H1 (cell line): ENCODE data around the gene KLHDC1. TPM values are rescaled to one million over a fixed set of nuclear protein-coding genes. Genes with fewer than 3 reads are reported as not detected.
A peak's percentile ranks its signal among the peaks of the same experiment; 100 is the strongest.

ENCODE experiments used
- CTCF ChIA-PET: fragments of 300-600 bp; sonication (Branson Sonifier 250); formaldehyde crosslinking; loops from one replicate; lab custom pipeline; 2021; ENCODE audit not compliant: partially characterized antibody; lab: Charles Lee
- POLR2A ChIA-PET: fragments of 300-600 bp; sonication (Branson Sonifier 250); formaldehyde crosslinking; loops from one replicate; lab custom pipeline; 2021; ENCODE audit warnings: inconsistent platforms; ENCODE audit not compliant: partially characterized antibody; lab: Charles Lee
- DNase-seq, 2 experiments: peaks; one replicate each; pipeline versions ENCODE4 v3.0.0 to v3.0.0-alpha.2; 2010 to 2022; ENCODE audit warnings: low spot score in 2 of 2, low read depth in 1 of 2, mixed read lengths in 1 of 2
- FAIRE-seq: peaks from 2 replicates; lab custom pipeline; 2011; peaks lifted over from hg19 to GRCh38; lab: Jason Lieb, UNC
- H2AFZ ChIP-seq: 2 replicates; pipeline ENCODE4 v1.8.1; 2012; ENCODE audit warnings: low read length, inconsistent platforms
- H2AK5ac ChIP-seq: 2 replicates; pipeline ENCODE4 v1.6.1; 2013; ENCODE audit warnings: low read depth, low read length
- H2BK120ac ChIP-seq: replicated peaks from 2 replicates; pipeline ENCODE3; 2013; ENCODE audit warnings: low read depth, low read length, inconsistent platforms
- H2BK12ac ChIP-seq: 2 replicates; pipeline ENCODE4 v1.6.1; 2013; ENCODE audit warnings: low read depth, low read length
- H2BK15ac ChIP-seq: 2 replicates; pipeline ENCODE4 v1.6.1; 2013; ENCODE audit warnings: low read length
- H2BK20ac ChIP-seq: 2 replicates; pipeline ENCODE4 v1.6.1; 2013; ENCODE audit warnings: low read length
- H2BK5ac ChIP-seq: 2 replicates; pipeline ENCODE4 v1.6.1; 2013; ENCODE audit warnings: low read depth, low read length
- H3K14ac ChIP-seq: 2 replicates; pipeline ENCODE4 v1.6.1; 2013; ENCODE audit warnings: inconsistent platforms; ENCODE audit not compliant: insufficient read length
- H3K18ac ChIP-seq: 2 replicates; pipeline ENCODE4 v1.6.1; 2013; ENCODE audit warnings: low read length; ENCODE audit errors: extremely low read depth
- H3K23ac ChIP-seq: 2 replicates; pipeline ENCODE4 v1.6.1; 2013; ENCODE audit warnings: inconsistent platforms; ENCODE audit not compliant: insufficient read length
- H3K23me2 ChIP-seq: 2 replicates; pipeline ENCODE4 v1.6.1; 2013; ENCODE audit warnings: low read depth, low read length
- H3K27ac ChIP-seq: 2 replicates; pipeline ENCODE4 v1.6.1; 2011; ENCODE audit warnings: low read depth, low read length, inconsistent platforms
- H3K27me3 ChIP-seq, 4 experiments: replicated peaks in 1 of 4; 1 replicate in 1 of 4; 2 replicates in 3 of 4; pipeline versions ENCODE4 v1.6.1 to v1.8.1; 2011 to 2013; ENCODE audit warnings: low read length in 3 of 4, mild to moderate bottlenecking in 3 of 4, inconsistent platforms in 2 of 4, mixed read lengths in 2 of 4, moderate library complexity in 1 of 4; ENCODE audit not compliant: control insufficient read depth in 3 of 4, insufficient read depth in 3 of 4; ENCODE audit errors: extremely low read depth in 1 of 4
- H3K36me3 ChIP-seq, 4 experiments: 2 replicates each; pipeline versions ENCODE4 v1.6.1 to v1.8.1; 2011 to 2013; ENCODE audit warnings: mild to moderate bottlenecking in 4 of 4, low read length in 3 of 4, moderate library complexity in 2 of 4, control low read depth in 1 of 4, inconsistent platforms in 1 of 4; ENCODE audit not compliant: insufficient read depth in 4 of 4, control insufficient read depth in 2 of 4
- H3K4ac ChIP-seq: replicated peaks from 2 replicates; pipeline ENCODE3; 2013; ENCODE audit warnings: low read length, low read depth, mixed read lengths, inconsistent platforms; ENCODE audit not compliant: insufficient read length
- H3K4me1 ChIP-seq, 4 experiments: replicated peaks in 1 of 4; 1 replicate in 1 of 4; 2 replicates in 3 of 4; pipeline versions ENCODE4 v1.6.1 to v1.8.1; 2011 to 2013; ENCODE audit warnings: low read length in 3 of 4, inconsistent platforms in 2 of 4, mixed read lengths in 1 of 4; ENCODE audit not compliant: insufficient read depth in 4 of 4, control insufficient read depth in 3 of 4
- H3K4me2 ChIP-seq, 2 experiments: 2 replicates each; pipeline versions ENCODE4 v1.6.1 to v1.8.1; 2011 to 2013; ENCODE audit warnings: low read depth in 2 of 2, low read length in 2 of 2, control low read depth in 1 of 2, inconsistent platforms in 1 of 2, mild to moderate bottlenecking in 1 of 2; ENCODE audit not compliant: insufficient read depth in 1 of 2
- H3K4me3 ChIP-seq, 4 experiments: fragments of 200-600, 300-600 bp in 1 of 4; sonication (generic), shearing (Covaris generic), sonication (Bioruptor Twin) in 1 of 4; 2 replicates each; pipeline versions ENCODE4 v1.5.1 to v1.8.1; 2011 to 2016; ENCODE audit warnings: low read length in 4 of 4, low read depth in 3 of 4, control low read depth in 2 of 4, inconsistent platforms in 2 of 4, mild to moderate bottlenecking in 2 of 4, mixed read lengths in 1 of 4, moderate library complexity in 1 of 4; ENCODE audit not compliant: insufficient read depth in 2 of 4; ENCODE audit errors: extremely low read depth in 1 of 4
- H3K56ac ChIP-seq: replicated peaks from 2 replicates; pipeline ENCODE3; 2013; ENCODE audit warnings: low read depth, mild to moderate bottlenecking, mixed read lengths, low read length, inconsistent platforms; ENCODE audit not compliant: insufficient read length
- H3K79me1 ChIP-seq: 2 replicates; pipeline ENCODE4 v1.6.1; 2013; ENCODE audit warnings: low read depth, low read length, control low read depth
- H3K79me2 ChIP-seq, 2 experiments: 2 replicates each; pipeline versions ENCODE4 v1.6.1 to v1.8.1; 2012 to 2013; ENCODE audit warnings: low read length in 2 of 2, mild to moderate bottlenecking in 2 of 2, inconsistent platforms in 1 of 2; ENCODE audit not compliant: insufficient read depth in 2 of 2, control insufficient read depth in 1 of 2
- H3K9ac ChIP-seq, 4 experiments: replicated peaks in 1 of 4; 1 replicate in 1 of 4; 2 replicates in 3 of 4; pipeline versions ENCODE4 v1.6.1 to v1.8.1; 2011 to 2013; ENCODE audit warnings: low read depth in 3 of 4, low read length in 3 of 4, control low read depth in 2 of 4, mild to moderate bottlenecking in 2 of 4, moderate library complexity in 2 of 4, inconsistent platforms in 1 of 4; ENCODE audit errors: extremely low read depth in 1 of 4
- H3K9me3 ChIP-seq, 2 experiments: 2 replicates each; pipeline versions ENCODE4 v1.6.1 to v1.8.1; 2012 to 2013; ENCODE audit warnings: mild to moderate bottlenecking in 2 of 2, moderate library complexity in 2 of 2, control low read depth in 1 of 2, inconsistent platforms in 1 of 2, low read depth in 1 of 2, low read length in 1 of 2, mixed read lengths in 1 of 2; ENCODE audit not compliant: insufficient read depth in 2 of 2
- H4K20me1 ChIP-seq, 2 experiments: replicated peaks in 1 of 2; 2 replicates each; pipeline versions ENCODE3 to v1.8.1; 2011 to 2013; ENCODE audit warnings: inconsistent platforms in 2 of 2, low read length in 2 of 2, mild to moderate bottlenecking in 1 of 2; ENCODE audit not compliant: insufficient read depth in 2 of 2, control insufficient read depth in 1 of 2
- H4K5ac ChIP-seq: 2 replicates; pipeline ENCODE4 v1.6.1; 2013; ENCODE audit warnings: low read length, low read depth, mixed read lengths, inconsistent platforms; ENCODE audit not compliant: insufficient read length
- H4K8ac ChIP-seq: 2 replicates; pipeline ENCODE4 v1.8.0; 2013; ENCODE audit warnings: mild to moderate bottlenecking, moderate library complexity, low read length, inconsistent platforms; ENCODE audit not compliant: insufficient read depth; ENCODE audit errors: extremely low read depth
- H4K91ac ChIP-seq: replicated peaks from 2 replicates; pipeline ENCODE3; 2013; ENCODE audit warnings: low read length, mixed read lengths, inconsistent platforms; ENCODE audit not compliant: insufficient read length
- POLR2A ChIP-seq, 2 experiments: IDR thresholded peaks; 1 replicate in 1 of 2; 2 replicates in 1 of 2; pipeline ENCODE4 v1.6.1; 2011; ENCODE audit warnings: low read depth in 2 of 2, low read length in 2 of 2, mild to moderate bottlenecking in 2 of 2; ENCODE audit errors: control extremely low read depth in 1 of 2
- SIRT6 ChIP-seq: IDR thresholded peaks from one replicate; pipeline ENCODE4 v1.7.1; 2012; ENCODE audit warnings: low read length, inconsistent platforms
- WGBS, 2 experiments: shearing (Covaris generic) in 1 of 2; methylation state at CpG; one replicate each; pipeline versions ENCODE4 v1.1.6 to v1.1.7; 2013 to 2015; ENCODE audit warnings: low lambda C conversion rate in 2 of 2, mixed read lengths in 2 of 2, inconsistent platforms in 1 of 2, low coverage in 1 of 2, missing lambda C conversion rate in 1 of 2; ENCODE audit not compliant: insufficient replicate concordance in 2 of 2, insufficient coverage in 1 of 2, insufficient read length in 1 of 2; ENCODE audit errors: extremely low coverage in 1 of 2, missing lambda C conversion rate in 1 of 2; 5-methylcytosine and 5-hydroxymethylcytosine counted together
- polyA plus RNA-seq, 7 experiments: library from polyadenylated mRNA; depleted of rRNA in 3 of 7; stranded (reverse) in 5 of 7; unstranded in 2 of 7; fragments of >200 nt in 5 of 7; fragments of 200-250 nt in 2 of 7; gene quantifications; 1 replicate in 5 of 7; 2 replicates in 1 of 7; 4 replicates in 1 of 7; pipeline versions ENCODE4 v1.2.1 to v1.2.3, GENCODE V29; 2011 to 2013; ENCODE audit warnings: missing spikeins in 2 of 7, mixed read lengths in 2 of 7
- total RNA-seq: library from RNA; stranded (reverse); fragmentation: NEBNext Ultra II Directional; extraction: Animal tissue kit (Norgen Biotek cat#: 25700); gene quantifications from 2 replicates; pipeline ENCODE4 v1.2.1, GENCODE V29; 2021

KLHDC1 gene
- total and polyA plus RNA-seq, 2 of the 8 experiments (the other 6 are each of a cell fraction or from before 2014, with no cell fraction given) = 0.08 TPM; not detected in 1

- Histone ChIP-seq H3K27ac (no peak overlapping the region; the same call in 1 of the 2 replicates), H3K79me2 (peaks cover 0 to 23% of the 10 kb centered on the region in 2 experiments; a peak in 3 of 4 replicates), H2BK15ac (no peak overlapping the region), H3K23me2 (peaks cover 9% of the 10 kb centered on the region), H3K9ac (peak overlapping the region; percentile 54 to 99 (median 97)), H2BK120ac (no peak overlapping the region), H3K18ac (no peak overlapping the region), H2BK12ac (no peak overlapping the region; the same call in 1 of the 2 replicates), H3K9me3 (no peaks in the 10 kb centered on the region), H2BK20ac (no peak overlapping the region), H4K91ac (no peak overlapping the region), H3K36me3 (peaks cover 0 to 12% (median under 1%) of the 10 kb centered on the region in 4 experiments; a peak in 2 of 8 replicates), H3K79me1 (peaks cover 9% of the 10 kb centered on the region; the same call in 1 of the 2 replicates), H2AK5ac (peak overlapping the region; percentile 77; the same call in 1 of the 2 replicates), H3K27me3 (no peaks in the 10 kb centered on the region), H3K4ac (no peak overlapping the region), H4K20me1 (no peaks in the 10 kb centered on the region), H2AFZ (no peak overlapping the region), H4K8ac (peak overlapping the region; percentile 97; the same call in 1 of the 2 replicates), H3K4me2 (peak overlapping the region; percentile 88 to 90), H2BK5ac (peak overlapping the region; percentile 3; the same call in 1 of the 2 replicates), H3K23ac (no peak overlapping the region), H3K4me1 (peaks cover 2 to 13% (median 3%) of the 10 kb centered on the region in 4 experiments; a peak in 4 of 7 replicates), H4K5ac (no peak overlapping the region), H3K4me3 (peak overlapping the region; percentile 69 to 98 (median 93)), H3K56ac (no peak overlapping the region), H3K14ac (no peak overlapping the region)
- peak in 1 of 2 experiments; percentile 7; a peak in 1 of 3 replicates for TF ChIP-seq POLR2A (IDR thresholded peaks at IDR 0.05; ENCODE audit: control extremely low read depth in 1 of 2, low read depth in 2 of 2, low read length in 2 of 2)
- TF ChIP-seq SIRT6 = no peak
- FAIRE-seq (no peak), DNase-seq (no peak)
- ChIA-PET POLR2A (interaction anchor here (1.1 to 3.5 kb wide), 9 partner anchors 7 to 347 kb away, joined by 3 to 30 read pairs (median 13); partner anchors contain the start of genes DNAAF2, KLHDC1, NEMF and POLE2), CTCF (interaction anchor here (0.6 to 2.8 kb wide), 7 partner anchors 19 to 134 kb away, joined by 3 to 16 read pairs (median 4); partner anchors contain the start of genes DNAAF2, NEMF and POLE2)
- WGBS, 2 experiments = 75% methylated on average over 6 of the region's 6 CpGs; no CpG with 5 or more reads in 1 of the 2 experiments
Observed at GRCh38 chr14:49769171-49769570, 76.3 kb downstream of the KLHDC1 start.
